Large intestine (tissue), 3 donors: ENCODE results near the gene CYREN. TPM values are rescaled to one million over a fixed set of nuclear protein-coding genes. Genes with fewer than 3 reads are reported as not detected.

Experiments used
- DNase-seq, 2 donors: peaks; one replicate each; pipeline versions ENCODE4 v3.0.0 to v3.0.0-alpha.2; 2013
- H3K27ac ChIP-seq: one replicate; pipeline ENCODE4 v1.5.1; 2013; ENCODE audit warnings: low read length
- H3K27me3 ChIP-seq: 2 replicates; pipeline ENCODE4 v1.6.1; 2013; ENCODE audit warnings: low read length; ENCODE audit not compliant: control insufficient read depth, insufficient read depth
- H3K36me3 ChIP-seq: 2 replicates; pipeline ENCODE4 v1.6.1; 2013; ENCODE audit warnings: low read length; ENCODE audit not compliant: control insufficient read depth, insufficient read depth
- H3K4me1 ChIP-seq: one replicate; pipeline ENCODE4 v1.6.1; 2013; ENCODE audit warnings: low read length; ENCODE audit not compliant: control insufficient read depth, insufficient read depth
- H3K4me3 ChIP-seq: one replicate; pipeline ENCODE4 v1.5.1; 2013; ENCODE audit warnings: low read length
- H3K9me3 ChIP-seq: one replicate; pipeline ENCODE4 v1.6.1; 2013; ENCODE audit warnings: mild to moderate bottlenecking, low read depth, low read length, moderate library complexity; ENCODE audit not compliant: control insufficient read depth
- WGBS: methylation state at CpG from one replicate; pipeline ENCODE4 v1.1.5; 2013; ENCODE audit warnings: low lambda C conversion rate; ENCODE audit not compliant: insufficient coverage; 5-methylcytosine and 5-hydroxymethylcytosine counted together
- polyA plus RNA-seq: library from polyadenylated mRNA; unstranded; fragments of 120-200 nt; gene quantifications from one replicate; pipeline ENCODE4 v1.2.1, GENCODE V29; 2013

CYREN gene
- polyA plus RNA-seq, 1 donor = 33.4 TPM

DNA sequence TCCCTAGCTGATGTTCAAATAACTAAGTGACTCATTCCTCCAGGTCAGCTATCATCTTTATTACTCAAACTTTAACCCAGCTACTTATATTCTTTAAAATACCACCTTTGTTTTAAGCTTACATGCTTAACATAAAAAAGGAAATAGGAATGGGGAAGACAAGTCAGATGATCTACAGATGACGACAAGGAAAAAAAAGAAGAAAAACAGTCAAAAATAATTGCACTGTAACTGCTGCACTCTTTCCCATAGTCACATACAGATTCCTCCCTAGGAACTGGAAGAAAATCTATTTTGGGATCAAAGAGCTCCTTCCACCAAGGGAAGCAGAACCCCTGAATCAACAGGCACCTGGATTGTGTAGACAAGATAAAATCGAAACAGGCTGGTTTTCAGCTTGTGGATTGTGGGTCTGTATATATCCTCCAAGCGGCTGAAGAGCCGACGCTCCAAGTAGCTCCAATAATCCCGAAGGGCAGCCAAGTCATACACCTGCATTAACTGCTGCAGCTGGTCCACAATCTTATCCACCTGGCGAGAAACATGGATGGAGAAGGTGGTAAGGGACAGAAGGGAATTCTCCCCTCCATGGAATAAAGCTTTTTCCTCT lies 38.8 kb upstream of the CYREN start:
- no peak for DNase-seq
- Histone ChIP-seq H3K4me1 (peaks cover 4% of the 10 kb centered on the region), H3K27me3 (peaks cover 10% of the 10 kb centered on the region), H3K36me3 (peaks cover 6% of the 10 kb centered on the region), H3K27ac (no peak overlapping the region), H3K9me3 (no peaks in the 10 kb centered on the region), H3K4me3 (no peak overlapping the region)
- WGBS = no CpG with 5 or more reads among the region's 7 CpGs

DNA sequence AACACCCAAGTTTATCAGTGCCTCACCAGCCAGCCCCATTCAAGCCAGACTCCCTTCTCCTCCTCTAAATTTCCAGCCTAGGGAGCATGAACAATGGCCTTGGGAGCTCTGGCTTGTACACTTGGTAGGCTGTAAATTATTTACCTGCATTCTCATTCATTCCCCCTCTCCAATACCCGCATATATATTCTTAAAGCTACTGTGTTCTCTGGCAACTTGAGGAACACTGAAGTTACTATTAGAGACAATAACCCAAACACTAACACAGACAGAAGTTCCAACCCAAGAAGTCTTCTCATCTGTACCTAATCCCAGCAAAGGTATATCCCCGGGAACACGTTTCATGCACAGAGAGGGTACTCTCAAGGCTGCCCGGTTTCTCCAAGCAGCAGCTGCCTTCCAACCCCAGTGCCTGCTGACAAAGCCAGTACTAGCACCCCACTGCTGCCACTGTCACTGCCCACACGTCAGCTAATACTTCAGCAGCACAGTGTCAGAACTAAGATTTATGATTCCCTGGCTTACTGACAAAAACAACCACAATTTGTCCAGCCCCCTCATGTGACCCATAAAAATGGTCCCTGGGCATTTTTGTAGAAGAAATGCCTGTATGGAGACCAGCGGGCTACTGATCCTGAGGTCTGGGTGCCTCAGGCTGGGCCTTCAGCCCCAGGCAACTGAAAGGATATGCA lies 37.7 kb upstream of the CYREN start:
- no peak for DNase-seq
- Histone ChIP-seq H3K9me3 (no peaks in the 10 kb centered on the region), H3K36me3 (peaks cover 8% of the 10 kb centered on the region), H3K4me3 (no peak overlapping the region), H3K27ac (no peak overlapping the region), H3K27me3 (no peaks in the 10 kb centered on the region), H3K4me1 (peaks cover 4% of the 10 kb centered on the region)
- no CpG with 5 or more reads among the region's 6 CpGs for WGBS

DNA sequence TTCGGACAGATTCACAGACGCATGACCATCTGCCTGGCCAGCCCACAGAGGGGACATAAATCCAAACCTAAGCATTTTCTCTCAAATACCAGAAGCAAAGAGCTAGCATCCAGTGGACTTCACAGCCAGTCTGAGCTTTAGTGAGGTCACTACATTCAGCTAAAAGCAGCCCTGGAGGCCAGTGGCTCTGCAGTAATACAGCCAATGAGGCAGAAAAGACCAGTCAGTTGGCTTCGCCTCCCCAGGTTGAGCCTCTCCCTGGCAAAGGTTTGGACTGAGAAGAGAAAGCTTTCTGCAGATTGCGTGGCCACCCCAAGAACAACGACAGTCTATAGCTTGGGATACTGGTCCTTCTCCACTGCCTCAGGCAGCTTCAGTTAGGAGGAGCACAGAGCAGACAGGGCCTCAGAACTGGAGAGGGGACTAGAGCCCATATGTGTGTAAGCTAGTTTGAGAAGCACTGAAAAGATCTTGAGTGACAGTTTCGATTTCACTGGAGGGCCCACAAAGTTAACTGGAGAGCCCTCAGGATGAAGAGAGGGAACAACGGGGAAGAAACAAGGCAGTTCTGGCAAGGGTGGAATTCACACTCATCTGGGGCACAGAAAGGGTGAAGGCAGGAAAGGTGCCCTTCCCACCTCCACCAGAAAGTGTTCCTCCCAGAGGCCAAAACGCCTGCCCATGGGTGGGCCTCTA lies 37.0 kb upstream of the CYREN start:
- Histone ChIP-seq H3K36me3 (peaks cover 8% of the 10 kb centered on the region), H3K4me3 (no peak overlapping the region), H3K4me1 (peaks cover 4% of the 10 kb centered on the region), H3K27me3 (no peaks in the 10 kb centered on the region), H3K9me3 (no peaks in the 10 kb centered on the region), H3K27ac (no peak overlapping the region)
- DNase-seq = no peak
- WGBS = no CpG with 5 or more reads among the region's 8 CpGs

DNA sequence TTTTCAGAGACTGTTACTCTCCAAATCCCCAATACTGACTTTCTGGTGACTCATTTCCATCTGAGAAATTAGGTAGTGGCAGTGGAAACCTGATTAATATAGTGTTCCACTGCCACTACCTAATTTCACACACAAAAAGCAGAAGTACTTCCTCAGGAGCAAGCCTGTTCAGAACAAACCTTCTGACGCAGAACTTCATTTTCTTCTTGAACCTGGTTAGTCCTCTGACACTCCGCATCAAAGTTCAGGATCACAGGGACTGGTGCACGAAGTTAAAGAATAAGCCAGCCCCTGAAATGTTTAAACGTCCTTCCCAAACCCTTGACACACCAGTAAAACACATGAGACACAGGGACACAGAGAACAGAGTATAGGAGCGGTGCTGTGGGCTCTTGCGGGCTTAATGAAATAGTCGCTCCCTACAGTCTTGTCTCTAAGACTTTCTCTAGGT lies 36.5 kb upstream of the CYREN start:
- no peak overlapping the region for H3K27ac ChIP-seq

DNA sequence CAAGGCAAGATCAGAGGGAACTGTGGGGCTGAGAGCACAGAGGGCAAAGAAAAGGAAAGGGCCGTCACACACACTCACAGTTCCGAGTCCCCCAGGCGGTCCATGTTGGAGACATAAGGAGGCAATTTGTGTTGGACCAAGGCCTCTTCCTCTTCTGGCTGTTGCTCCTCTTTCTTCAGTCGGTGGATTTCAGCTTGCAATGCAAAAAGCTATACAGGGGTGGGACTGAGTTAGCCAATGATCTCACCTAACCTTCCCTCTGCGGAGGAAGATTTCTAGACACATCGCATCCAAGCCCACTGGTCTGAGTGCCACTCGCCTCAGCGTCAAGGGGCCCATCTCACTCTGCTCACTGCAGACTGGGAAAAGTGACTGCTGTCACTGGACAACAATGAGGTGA lies 35.3 kb upstream of the CYREN start:
- Histone ChIP-seq H3K4me3 (no peak overlapping the region), H3K9me3 (no peaks in the 10 kb centered on the region), H3K4me1 (peaks cover 4% of the 10 kb centered on the region), H3K27ac (no peak overlapping the region), H3K27me3 (no peaks in the 10 kb centered on the region), H3K36me3 (peaks cover 9% of the 10 kb centered on the region)
- no peak for DNase-seq
- WGBS = no CpG with 5 or more reads among the region's 8 CpGs

More for the DNA sequence above, 36.5 kb upstream of the CYREN start:
- H3K36me3 ChIP-seq = peaks cover 8% of the 10 kb centered on the region
- H3K4me3 ChIP-seq = no peak overlapping the region
- WGBS = no CpG with 5 or more reads among the region's 7 CpGs
- DNase-seq = no peak
- H3K27me3 ChIP-seq = no peaks in the 10 kb centered on the region
- no peaks in the 10 kb centered on the region for H3K9me3 ChIP-seq
- peaks cover 4% of the 10 kb centered on the region for H3K4me1 ChIP-seq

DNA sequence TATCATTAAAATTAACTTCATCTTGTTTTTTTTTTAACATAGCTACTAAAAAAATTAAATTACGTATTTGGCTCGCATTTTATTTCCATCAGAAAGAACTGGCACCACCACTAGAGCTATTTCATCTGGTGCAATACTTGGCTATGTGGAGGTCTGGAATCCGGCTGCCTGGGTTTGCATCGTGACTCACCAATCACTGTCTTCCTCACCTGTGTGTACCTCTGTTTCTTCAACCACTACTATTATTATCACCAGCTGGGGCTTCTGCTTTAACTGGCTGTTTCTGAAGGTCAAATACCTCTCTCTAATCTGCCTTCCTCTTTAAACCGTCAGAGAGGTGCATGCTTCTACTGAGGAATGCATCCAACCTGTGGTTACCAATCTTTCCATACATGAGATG lies 34.4 kb upstream of the CYREN start:
- WGBS = 95% methylated on average over 4 of the region's 5 CpGs
- no peak overlapping the region for H3K27ac ChIP-seq

DNA sequence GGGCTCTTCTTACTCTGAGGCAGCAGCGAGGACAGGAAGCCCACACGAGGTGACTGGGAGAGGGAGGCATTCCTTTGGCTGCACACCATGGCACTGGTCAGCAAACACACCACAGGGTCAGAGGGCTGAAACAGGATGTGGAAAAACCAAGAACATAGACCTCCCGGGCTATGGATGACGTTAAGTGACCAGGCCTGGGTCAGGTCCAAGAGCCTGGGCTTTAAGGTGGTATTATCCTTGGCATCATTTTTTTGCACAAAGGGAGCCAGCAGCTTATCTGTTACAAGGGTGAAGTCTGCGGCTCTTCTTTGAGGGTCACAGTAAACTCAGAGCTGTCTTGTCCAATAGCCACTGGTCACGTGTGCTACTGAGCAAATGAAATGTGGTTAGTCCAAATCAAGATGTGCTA lies 33.8 kb upstream of the CYREN start:
- no peak for DNase-seq
- Histone ChIP-seq H3K36me3 (peaks cover 12% of the 10 kb centered on the region), H3K4me1 (no peaks in the 10 kb centered on the region), H3K9me3 (no peaks in the 10 kb centered on the region), H3K27ac (no peak overlapping the region), H3K4me3 (no peak overlapping the region), H3K27me3 (no peaks in the 10 kb centered on the region)
- WGBS = no CpG with 5 or more reads among the region's 6 CpGs

More for the DNA sequence above, 34.4 kb upstream of the CYREN start:
- DNase-seq = no peak
- no peaks in the 10 kb centered on the region for H3K4me1 ChIP-seq
- H3K36me3 ChIP-seq = peaks cover 12% of the 10 kb centered on the region
- no peak overlapping the region for H3K4me3 ChIP-seq
- no peaks in the 10 kb centered on the region for H3K27me3 ChIP-seq
- no peaks in the 10 kb centered on the region for H3K9me3 ChIP-seq

DNA sequence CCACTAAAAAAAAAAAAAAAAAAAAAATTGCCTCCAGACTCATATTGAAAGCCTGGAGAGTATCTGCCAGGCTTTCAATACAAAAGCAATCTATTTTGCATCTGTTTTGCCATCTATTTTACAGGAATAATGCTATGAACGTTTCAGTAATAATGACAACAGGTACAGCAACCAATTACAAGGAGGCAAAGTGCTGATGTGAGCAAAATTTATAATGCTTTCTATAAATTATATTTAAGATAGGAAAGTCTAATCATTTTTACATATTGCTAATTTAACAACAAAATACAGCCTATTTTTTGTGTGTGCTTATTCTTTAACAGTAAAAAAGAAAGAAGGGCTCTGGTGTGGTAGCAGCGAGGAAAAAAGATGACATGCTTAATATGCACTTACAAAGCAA lies 30.8 kb upstream of the CYREN start:
- no peak overlapping the region for H3K27ac ChIP-seq
- H3K27me3 ChIP-seq = no peaks in the 10 kb centered on the region
- no peaks in the 10 kb centered on the region for H3K9me3 ChIP-seq
- DNase-seq = no peak
- peaks cover 19% of the 10 kb centered on the region for H3K36me3 ChIP-seq
- no peaks in the 10 kb centered on the region for H3K4me1 ChIP-seq
- no peak overlapping the region for H3K4me3 ChIP-seq
- no CpG with 5 or more reads among the region's 2 CpGs for WGBS

DNA sequence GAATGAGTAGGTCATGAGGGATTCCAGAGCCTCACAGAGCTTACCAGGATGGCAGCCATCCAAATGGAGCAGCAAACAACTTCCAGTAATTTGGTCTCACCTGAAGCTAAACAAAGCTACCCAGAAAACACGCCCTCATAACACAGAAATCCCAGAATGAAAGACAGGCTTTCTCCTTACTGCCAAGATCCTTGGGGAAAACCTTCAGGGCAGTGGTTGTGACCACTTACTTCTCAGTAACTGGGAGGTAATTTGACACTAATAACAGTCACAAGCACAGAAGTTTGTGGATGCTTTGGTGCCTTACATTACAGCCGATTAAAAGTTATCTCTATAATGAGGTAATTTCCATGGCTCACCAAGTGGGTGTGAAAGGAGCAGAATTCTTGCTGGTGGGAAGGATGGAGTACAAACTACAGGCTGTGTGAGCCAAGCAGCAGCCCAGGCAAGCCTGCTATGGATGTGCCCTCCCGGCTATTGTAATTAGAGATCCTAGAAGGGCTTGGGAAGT lies 30.4 kb upstream of the CYREN start:
- Histone ChIP-seq H3K36me3 (peaks cover 24% of the 10 kb centered on the region), H3K4me3 (no peak overlapping the region), H3K27me3 (no peaks in the 10 kb centered on the region), H3K4me1 (no peaks in the 10 kb centered on the region), H3K9me3 (no peaks in the 10 kb centered on the region), H3K27ac (no peak overlapping the region)
- DNase-seq = no peak
- no CpG with 5 or more reads among the region's 3 CpGs for WGBS

DNA sequence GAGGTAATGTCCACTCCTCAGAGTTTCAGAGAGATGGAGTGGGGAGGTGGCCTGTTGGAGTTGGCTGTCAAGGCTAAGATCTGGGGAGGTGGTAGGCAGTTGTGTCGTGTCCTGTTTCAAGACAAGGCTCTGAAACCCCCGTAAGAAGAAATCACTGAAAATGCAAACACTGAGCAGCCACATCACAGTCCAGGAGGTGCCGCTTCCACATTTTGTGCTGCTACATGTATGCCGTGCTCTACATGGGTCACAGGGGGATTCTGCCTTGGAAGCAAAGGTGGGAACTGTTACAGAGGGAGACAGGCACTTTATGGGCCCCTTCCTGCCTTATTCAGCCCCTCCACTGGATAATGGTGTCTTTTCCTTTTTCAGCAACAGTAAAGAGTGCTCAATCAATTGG lies 28.9 kb upstream of the CYREN start:
- H3K4me1 ChIP-seq = no peaks in the 10 kb centered on the region
- no peaks in the 10 kb centered on the region for H3K9me3 ChIP-seq
- no peak overlapping the region for H3K4me3 ChIP-seq
- DNase-seq = no peak
- H3K27ac ChIP-seq = no peak overlapping the region
- no CpG with 5 or more reads among the region's 4 CpGs for WGBS
- no peaks in the 10 kb centered on the region for H3K27me3 ChIP-seq
- peaks cover 27% of the 10 kb centered on the region for H3K36me3 ChIP-seq
